Measurements from ENCODE around the gene PEG3.

Gene PEG3

DNA sequence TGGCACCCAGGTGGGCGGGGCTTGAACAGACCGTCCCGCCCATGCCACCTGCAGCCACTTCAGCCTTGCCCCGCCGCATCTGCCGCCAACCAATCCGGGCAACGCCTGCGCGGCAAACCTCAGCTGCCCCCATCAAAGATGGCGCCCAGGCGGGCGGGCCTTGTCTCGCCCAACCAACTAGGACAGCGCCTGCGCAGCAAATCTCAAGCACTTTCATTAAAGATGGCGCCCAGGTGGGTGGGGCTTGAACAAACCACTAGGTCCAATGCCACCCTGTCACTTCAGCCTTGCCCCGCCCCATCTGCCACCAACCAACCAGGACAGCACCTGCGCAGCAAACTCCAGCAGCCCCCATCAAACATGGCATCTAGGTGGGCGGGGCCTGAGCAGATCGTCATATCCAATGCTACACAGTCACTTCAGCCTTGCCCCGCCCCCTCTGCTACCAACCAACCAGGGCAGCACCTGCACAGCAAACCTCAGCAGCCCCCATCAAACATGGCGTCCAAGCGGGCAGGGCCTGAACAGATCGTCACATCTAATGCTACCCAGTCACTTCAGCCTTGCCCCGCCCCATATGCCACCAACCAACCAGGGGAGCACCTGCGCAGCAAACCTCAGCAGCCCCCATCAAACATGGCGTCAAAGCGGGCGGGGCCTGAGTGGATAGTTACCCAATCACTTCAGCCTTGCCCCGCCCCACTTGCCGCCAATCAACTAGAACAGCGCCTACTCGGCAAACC lies 1.4 kb downstream of the PEG3 start:
- DNase-seq (ENCODE audit: low spot score), result peak; percentile 99

- peak; percentile 86 for DNase-seq (ENCODE audit: low spot score)
These were observed 2.3 kb downstream of the PEG3 start for GRCh38 chr19:56838024-56838908.

- peak; percentile 86 for DNase-seq (ENCODE audit: low spot score)
These were observed 3.0 kb downstream of the PEG3 start for GRCh38 chr19:56837492-56838023.

DNA sequence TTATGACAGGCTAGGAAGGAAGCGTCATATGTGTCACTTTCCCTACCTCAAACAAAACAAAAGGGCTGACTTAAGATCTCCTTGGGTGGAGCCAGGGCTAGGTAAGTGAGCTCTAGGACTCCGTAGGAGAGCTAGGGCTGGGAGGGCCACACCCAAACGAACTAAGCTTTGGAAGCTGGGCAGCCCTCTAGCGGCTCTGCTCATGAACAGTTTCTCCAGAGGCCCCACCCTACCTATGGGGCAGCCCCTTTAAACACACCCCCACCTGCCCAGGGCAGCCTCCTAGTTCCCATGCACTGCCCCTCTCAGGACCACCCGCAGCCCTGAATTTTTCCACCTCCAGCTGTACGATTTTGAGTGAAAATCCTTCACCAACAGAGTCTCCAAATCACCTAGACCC lies 3.5 kb downstream of the PEG3 start:
- peak; percentile 13 for DNase-seq (ENCODE audit: low spot score)

GRCh38 chr19:56836059-56836458 lies 4.5 kb downstream of the PEG3 start:
- DNase-seq (ENCODE audit: low spot score), result no peak

DNA sequence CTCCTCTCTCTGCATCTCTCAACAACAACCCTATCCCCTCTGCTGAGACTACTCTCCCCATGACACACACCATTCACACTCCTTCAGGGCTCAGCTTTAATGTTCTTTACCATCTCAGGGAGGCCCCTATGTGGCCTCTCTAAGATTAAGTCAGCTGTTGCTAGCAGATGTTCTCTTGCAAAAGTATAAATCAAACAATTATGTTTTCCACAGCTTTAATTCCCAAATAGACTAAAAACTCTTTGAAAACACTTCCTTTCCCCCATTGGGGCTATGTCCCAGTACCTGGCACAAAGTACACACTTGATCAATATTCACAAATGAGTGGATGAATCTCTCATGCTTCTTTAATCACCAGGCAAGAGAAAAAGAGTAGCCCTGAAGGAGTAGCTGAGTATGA lies 5.1 kb downstream of the PEG3 start:
- DNase-seq (ENCODE audit: low spot score), result no peak

GRCh38 chr19:56834564-56835375 lies 5.8 kb downstream of the PEG3 start:
- peak; percentile 25 for DNase-seq (ENCODE audit: low spot score)

DNA sequence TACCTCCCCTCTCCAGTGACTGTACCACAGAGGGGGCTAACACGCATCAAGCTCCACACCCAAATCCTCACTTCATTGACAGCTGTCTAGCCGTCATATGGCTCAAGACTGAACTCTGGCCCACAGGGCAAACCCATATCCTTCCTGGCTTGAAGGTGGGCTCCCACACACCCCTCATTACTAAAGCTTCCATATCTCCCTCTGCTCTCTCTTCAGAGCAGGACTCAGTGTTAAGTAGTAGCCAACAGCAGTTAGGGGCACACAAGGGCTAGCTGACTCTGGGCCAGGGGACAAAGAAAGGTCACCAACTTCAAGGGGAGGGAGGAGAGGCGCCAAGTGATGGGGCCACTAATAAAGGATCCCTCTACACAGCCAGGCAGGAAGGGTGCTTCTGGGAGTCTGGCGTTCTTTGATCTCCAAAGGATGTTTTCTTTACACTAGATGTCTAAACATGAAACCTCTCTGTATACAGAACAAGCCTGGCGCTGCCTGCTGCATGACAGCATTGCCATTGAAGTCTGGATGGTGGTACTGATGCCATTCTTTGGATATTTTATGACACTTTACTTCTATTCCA lies 8.1 kb downstream of the PEG3 start:
- no peak for DNase-seq (ENCODE audit: low spot score)

DNA sequence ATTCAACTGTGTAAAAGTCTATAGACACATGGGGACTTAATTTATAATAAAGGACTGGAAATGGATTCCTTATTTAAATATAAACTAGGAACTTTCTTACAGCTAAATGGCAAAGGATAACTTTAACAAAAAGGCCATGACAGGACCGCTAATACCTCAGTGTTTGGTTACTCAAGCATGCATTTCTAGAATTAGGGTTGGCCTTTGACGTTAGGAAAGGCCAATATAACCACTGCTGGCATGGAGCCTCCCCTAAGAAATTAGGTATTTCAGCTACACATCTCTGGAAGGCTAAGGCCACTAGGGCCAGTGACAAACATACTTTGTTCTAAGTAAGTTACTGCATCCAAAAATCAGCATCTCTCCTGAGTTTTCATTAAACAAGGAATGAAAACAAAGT lies 9.3 kb downstream of the PEG3 start:
- no peak for DNase-seq (ENCODE audit: low spot score)

DNA sequence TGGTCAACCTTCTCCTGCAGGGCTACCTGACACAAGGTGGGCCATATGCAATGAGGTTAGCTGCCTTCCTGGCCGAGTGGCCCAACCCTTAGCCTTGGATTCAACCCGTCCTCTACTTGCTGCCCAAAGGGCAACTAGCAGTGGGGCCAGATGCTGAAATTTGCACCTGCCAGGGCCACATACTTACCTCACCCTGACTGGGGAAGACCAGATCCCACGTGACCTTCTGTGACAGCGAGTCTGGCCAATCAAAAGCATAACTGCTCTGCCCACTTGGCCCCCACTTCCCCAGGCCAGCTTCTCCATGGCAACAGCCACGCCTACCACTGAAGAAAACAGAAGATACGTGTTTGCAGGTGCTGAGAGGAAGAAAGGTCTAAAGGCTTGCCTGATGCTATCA lies 10.9 kb downstream of the PEG3 start:
- no peak for DNase-seq (ENCODE audit: low spot score)

- DNase-seq (ENCODE audit: low spot score), result no peak
These were observed 12.8 kb downstream of the PEG3 start for GRCh38 chr19:56827708-56828107.

DNA sequence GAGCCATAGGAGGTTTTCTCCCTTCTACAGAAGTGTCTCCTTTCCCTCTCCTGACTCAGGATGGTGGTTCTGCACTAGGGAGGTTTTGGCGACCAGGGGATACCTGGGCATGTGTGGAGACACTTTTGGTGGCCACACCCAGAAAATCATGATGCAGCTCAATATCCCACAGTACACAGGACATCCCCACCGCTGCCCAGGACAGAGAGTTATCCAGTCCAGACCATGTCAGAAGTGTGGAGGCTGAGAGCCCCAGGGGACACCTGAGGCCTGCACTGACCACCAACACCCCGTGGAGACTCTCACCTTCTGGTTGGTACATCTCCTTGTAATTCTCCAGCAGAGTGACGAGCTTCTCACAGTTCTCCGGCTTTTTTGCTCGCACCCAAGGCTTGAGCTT lies 16.6 kb downstream of the PEG3 start:
- no peak for DNase-seq (ENCODE audit: low spot score)

DNA sequence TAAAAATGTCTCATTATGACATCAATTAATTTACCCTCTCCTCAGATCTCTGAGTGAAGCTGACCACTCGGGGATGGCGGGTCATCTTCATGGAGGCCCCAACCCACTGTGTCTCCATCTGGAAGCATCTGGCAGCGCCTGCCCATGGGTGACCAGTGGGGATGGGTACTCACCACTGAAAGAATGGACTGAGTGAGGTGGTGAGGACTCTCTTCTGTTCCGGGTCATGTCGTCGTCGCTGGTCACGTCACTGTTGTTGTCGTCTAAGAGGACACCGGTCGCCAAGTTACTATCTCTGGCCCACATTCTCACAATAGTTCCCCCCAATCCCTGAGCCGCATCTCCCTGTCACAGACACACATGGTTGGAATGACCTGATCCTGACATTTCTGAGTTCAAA lies 17.1 kb downstream of the PEG3 start:
- DNase-seq (ENCODE audit: low spot score), result no peak

- no peak for DNase-seq (ENCODE audit: low spot score)
These were observed 17.8 kb downstream of the PEG3 start for GRCh38 chr19:56822755-56823154.

GRCh38 chr19:56821675-56822074 lies 18.9 kb downstream of the PEG3 start:
- DNase-seq (ENCODE audit: low spot score), result no peak

GRCh38 chr19:56821209-56821608 lies 19.3 kb downstream of the PEG3 start:
- DNase-seq (ENCODE audit: low spot score), result no peak

- DNase-seq (ENCODE audit: low spot score), result no peak
These were observed 21.4 kb downstream of the PEG3 start for GRCh38 chr19:56819166-56819565.

- no peak for DNase-seq (ENCODE audit: low spot score)
These were observed 25.9 kb downstream of the PEG3 start for GRCh38 chr19:56814656-56815055.

DNA sequence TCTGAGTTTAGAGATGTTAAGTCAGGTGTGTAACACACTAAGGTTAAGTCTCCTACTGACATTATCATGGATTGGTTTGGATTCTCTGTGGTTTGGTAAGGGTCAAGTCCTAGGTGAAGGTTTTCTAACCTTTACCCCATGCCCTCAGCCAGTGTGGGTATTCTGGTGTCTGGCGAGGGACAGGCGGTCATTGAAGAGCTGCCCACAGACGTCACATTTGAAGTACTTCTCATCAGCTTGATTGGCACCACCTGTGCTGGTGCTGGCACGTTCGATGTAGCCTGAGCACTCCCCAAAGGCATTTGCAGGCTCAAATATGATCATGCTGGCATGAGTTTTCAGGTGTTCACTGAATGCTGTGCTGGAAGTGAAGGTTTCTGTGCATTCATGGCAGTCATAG lies 27.0 kb downstream of the PEG3 start:
- DNase-seq (ENCODE audit: low spot score), result no peak

GRCh38 chr19:56811480-56811879 lies 29.0 kb downstream of the PEG3 start:
- no peak for DNase-seq (ENCODE audit: low spot score)

DNA sequence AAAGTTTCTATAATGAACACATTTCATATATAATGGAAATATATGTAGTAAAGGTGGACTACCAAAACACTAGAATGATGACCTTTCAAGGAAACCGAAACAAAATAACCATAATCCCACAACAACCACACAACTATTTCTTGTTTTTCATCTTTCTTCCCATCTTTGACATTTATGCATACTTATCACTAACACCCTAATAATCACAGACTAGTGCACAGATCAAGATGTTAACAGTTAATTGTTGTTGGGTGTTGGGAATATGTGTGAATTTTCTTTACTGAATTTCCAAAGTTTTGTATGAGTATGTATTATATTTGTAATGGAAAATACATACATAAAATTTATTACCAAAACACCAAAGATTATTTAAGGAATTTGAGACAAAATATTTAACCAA lies 30.3 kb downstream of the PEG3 start:
- no peak for DNase-seq (ENCODE audit: low spot score)

All from Ammon's horn (tissue), 1 donor.